NCI-H2029 treated with DMSO at 0.1 percent for 48 hours (cell line): Measurements from ENCODE around the gene IFNB1.
A peak's percentile ranks its signal among the peaks of the same experiment; 100 is the strongest.

Source experiments
- DNase-seq: peaks from one replicate; lab custom pipeline; 2025; lab: John Stamatoyannopoulos, UW

IFNB1 gene

DNA sequence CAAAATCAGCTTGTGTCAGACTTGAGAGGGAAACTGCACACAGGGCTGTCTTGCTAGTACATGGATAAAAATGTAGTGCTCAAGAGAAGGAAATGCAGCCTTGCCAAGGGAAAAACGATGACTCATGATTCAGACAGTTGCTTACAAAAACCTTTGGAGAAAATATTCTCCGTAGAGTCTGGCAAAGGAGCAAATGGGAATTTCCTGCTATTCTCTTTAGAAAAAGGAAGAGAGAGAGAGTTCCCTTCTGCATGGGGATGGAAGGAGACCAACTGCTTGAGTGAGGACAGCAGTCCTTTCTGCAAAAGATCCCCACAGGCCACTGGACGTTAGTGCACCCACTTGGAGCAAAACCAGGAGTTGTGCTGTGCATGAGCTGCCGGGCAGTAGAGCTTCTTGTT lies 7.6 kb downstream of the IFNB1 start:
- DNase-seq = no peak

DNA sequence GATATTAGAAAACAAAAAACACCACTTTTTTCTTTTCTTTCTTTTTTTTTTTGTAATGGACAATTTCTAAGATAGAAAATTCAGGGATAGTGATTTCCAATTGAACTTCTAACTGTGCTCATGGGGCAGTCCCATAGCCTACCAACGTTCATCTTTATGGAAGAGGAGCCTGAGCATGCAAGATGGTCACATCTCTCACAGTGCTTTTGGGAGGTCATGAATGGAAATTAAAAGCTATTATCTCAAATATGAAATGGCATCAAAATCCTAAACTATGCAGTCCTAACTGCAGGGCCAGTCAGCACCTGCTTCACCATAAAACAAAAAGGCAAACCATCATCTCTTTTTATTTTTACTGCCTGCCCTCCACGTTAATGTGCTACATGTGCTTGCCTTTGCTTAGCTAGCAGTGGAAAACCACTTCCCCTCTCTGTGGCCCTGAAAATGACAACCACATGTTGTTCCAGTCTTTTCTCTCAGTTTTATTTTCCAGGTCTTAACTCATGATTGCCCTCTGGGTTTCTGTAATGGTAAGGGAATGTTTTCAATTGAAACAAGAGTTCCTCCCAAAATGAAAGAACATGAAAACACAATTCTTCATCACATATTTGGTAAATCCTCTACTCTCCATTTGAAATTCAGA lies 16.7 kb downstream of the IFNB1 start:
- DNase-seq = no peak

DNA sequence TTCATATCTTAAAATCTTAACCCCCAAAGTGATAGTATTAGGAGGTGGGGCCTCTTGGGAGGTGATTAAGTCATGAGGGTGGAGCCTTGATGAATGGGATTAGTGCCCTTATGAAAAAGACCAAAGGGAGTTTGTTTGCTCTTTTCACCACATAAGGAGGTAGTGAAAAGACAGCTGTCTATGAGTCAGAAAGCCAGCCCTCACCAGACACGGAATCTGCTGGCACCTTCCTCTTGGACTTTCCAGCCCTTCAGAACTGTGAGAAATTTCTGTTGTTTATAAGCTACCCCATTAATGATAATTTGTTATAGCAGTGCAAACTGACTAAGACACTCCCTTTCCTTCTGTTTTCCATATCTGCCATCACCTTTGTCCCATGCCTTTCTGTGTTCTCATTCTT lies 20.8 kb downstream of the IFNB1 start:
- peak; percentile 10 for DNase-seq

DNA sequence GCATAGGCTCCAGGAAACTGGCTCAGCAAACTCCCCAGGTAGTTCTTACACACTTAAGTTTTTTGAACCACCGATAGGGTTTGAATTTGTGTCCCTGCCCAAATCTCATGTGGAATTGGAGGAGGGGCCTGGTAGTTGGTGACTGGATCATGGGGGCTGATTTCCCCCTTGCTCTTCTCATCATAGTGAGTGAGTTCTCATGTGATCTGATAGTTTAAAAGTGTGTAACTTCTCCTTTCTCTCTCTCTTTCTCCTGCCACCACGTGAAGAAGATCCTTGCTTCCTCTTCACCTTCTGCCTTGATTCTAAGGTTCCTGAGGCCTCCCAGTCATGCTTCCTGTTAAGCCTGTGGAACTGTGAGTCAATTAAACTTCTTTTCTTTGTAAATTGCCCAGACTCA lies 23.9 kb downstream of the IFNB1 start:
- no peak for DNase-seq

DNA sequence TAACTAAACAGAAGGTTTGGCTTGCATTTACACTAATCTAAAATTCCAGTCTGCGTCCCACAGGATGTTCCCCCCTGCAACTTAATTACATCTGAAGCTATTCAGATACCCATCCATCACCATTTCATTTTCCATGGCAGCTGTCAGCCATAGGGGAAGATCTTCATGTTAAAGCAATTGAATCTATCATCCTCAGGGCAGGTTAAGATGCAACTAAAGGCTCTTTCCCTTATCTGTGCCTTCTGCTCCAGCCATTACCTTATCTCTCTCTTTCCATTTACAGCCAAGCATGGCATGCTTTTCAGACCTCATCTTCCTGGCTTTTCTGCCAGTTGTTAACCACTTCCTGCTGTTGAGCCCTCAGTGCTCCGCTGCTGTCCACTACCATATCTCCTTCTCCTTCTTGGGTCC lies 30.5 kb downstream of the IFNB1 start:
- DNase-seq = no peak

DNA sequence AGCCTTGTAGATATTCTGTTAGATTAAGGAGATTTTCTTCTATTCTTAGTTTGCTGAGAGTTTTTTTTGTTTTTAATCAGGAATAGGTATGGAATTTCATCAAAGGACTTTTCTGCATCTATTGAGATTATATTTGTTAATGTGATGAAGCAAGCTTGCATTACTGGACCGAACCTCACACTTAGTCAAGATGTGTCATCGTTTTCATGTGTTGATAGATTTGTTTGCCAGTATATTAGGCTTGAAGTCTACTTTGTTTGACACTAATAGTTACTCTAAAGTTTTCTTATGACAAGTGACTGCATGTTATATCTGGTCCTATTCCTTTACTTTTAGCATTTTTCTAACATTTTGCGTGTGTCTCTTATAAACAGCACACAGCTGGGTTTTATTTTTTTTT lies 33.9 kb downstream of the IFNB1 start:
- DNase-seq = no peak

DNA sequence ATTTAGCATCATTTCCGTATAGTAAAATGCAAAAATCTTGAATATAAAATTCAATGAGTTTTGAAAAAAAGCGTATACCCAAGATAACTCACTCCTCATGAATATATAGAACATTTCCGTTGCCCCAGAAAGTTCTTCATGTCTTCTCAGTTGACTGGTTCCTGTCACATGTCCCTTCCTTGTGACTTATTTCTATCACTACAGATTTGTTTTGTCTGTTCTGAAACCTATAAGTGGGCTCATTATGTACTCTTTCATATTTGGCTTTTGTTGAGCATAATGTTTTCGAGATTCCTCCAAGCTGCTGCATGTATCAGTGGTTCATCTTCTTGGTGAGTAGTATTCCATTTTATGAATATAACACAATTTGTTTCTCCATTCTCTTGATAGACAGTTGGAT lies 35.3 kb downstream of the IFNB1 start:
- DNase-seq = no peak

DNA sequence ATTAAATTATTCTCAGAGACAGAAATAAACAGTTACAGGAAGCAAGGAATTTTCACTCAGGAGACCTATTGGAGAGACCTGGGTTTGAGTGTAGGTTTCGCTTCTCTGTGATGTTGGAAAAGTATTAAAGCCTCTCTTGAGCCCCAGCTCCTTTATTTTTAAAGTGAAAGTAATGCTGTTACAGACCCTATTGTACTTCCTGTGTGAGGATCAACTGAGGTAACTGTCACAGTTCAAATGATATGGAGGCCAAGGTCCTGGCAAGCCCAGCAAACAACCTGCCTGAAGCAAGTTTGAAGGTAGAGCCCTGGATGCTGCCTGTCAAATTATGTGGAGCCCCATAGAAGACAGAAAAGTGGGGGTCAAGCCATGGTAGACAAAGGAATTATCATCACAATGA lies 38.4 kb downstream of the IFNB1 start:
- DNase-seq = no peak

DNA sequence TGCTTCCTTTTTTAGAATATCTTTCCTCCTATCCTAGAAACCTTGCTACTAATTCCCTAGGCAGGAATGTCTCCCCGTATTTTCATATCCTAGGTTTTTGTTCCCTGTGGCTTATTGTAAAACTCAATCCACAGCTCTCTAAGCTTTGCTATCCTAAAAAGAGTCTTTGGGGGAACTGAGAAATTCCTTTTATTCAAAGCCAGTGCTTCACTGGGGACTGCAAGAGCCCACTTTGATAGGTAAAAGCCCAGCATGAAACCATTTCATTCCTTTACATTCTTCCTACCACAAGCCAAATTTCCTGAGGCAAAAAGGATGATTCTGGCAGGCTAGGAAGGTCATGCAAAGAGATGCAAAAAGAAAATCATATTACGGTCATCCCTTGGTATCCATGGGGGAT lies 40.5 kb downstream of the IFNB1 start:
- DNase-seq = no peak

DNA sequence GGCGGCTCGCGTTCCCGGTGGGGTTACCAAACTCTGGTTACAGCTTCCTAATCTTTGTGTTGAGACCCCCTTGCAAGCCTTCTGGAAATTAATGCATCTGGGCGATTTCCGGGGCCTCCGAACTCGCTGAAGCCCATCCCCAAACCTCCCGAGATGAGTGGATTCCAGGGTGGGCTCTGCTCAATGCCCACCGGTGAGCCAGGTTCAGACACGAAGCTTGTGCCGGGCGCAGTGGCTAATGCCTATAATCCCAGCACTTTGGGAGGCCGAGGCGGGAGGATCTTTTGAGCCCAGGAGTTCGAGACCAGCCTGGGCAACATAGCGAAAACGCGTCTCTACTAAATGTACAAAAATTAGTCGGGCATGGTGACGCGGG lies 45.9 kb downstream of the IFNB1 start:
- no peak for DNase-seq

DNA sequence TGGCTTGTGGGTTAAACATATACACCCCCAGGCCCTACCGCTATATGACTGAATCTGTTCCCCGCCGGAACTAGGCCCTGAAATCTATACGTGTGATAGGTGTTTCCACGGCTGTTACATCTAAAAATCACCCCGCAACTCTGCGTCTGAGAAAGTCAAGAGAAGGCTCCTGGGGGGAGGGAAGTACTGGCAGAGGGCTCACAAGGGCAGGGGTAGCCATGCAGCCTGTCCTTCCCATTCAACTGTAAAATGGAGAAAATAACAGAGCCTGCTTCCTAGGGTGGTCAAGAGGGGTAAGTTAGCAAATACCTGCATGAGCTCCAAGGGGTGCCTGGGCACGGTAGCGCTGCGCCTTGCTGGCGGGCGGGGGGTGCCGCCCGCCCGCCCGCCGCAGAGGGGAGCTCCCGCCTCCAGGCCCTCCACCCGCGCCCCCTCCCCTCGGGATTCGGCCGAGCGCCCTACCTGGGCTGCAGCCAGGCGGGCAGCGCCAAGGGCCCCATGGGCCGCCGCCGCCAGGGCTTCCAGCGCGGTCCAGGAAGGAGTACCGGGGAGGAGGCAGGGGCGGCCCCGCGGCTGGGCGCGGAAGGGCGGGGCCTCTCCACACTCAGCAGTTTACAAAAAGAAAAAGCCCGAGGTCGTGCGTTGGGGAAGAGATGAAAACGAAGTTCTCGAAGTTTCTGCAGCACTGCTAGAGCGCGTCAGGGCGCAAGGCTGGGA lies 46.5 kb downstream of the IFNB1 start, which contains the start of gene HACD4:
Gene HACD4, minus strand, starts transcription at position 550 of the 717 bp plus-strand sequence. Its CDS starts 50 bp downstream, at position 500.
- DNase-seq = no peak

DNA sequence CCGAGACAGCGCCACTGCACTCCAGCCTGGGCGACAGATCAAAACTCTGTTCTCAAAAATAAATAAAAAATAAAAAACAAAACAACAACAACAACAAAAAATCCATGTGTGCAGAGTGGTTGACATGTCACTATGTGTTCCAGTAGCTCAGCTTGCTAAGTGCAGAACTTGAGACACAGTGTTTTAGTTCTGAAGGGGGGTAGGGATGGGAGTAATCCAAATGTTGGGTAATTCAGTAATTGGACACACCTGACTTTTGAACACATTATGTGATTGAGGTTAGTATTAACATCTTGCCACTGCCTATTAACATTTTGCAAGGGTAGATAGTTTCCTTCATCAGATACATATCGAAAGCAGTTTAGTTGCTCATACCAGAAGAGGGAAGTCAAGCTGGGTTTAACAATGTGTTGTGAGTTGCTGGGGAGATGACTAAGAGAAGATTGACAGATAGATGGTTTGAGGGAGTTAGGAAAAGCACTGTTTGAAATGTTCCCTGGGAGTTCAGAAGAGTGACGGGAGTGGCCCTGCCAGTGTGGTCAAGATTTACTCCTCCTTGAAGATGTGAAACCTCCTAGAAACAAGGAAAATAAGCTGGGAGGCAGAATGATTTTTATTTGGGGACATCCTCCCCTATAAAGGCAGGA lies 47.2 kb downstream of the IFNB1 start:
- no peak for DNase-seq

DNA sequence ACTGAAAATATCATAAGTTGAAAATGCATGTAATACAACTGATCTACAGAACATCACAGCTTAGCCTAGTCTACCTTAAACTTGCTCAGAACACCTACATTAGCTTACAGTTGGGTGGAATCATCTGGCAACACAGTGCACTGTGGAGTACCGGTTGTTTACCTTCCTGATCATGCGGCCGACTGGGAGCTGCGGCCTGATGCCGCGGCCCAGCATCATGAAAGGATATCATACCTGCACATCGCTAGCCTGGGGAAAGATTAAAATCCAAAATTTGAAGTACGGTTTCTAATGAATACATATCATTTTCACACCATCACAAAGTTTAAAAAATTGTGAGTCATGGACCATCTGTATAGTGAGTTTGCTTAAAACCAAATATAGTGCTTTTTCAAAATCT lies 48.1 kb downstream of the IFNB1 start:
- no peak for DNase-seq

DNA sequence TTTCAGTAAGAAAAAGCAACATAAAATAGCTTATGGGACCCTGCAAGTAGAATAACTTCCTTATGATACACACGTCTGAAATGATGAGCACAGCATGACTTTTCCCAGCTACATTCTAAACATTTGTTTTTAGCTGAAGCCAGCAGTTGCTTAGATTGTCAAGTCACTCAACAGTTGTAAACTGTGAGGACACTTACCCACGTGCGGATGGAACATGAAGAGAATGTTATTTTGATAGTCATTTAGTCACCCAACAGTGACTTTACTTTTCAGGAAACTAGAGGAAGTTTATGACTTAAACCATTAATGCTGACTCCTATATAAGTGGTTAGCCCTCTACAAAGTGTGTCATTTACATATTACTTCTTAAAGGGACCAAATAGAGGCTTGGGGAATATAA lies 49.3 kb downstream of the IFNB1 start:
- no peak for DNase-seq

DNA sequence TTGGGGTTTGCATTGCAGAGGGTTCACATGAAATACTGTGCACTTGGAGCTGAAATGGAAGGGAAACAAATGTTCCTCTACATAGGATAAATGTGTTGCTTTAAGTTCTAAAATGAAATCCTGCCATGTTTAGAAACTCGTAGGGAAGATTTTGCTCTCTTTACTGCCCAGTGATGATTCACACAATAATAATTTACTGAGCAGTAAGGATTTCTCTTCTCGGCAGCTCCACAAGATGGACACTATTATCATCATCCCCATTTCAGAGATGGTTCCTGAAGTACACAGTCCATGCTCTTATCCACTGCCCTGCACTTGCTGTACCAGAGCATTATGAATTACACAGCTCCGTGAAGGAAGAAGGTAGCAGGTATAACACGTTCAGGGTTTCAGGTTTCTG lies 50.4 kb downstream of the IFNB1 start:
- DNase-seq = no peak
